Activated CD4-positive, alpha-beta memory T cell treated with anti-CD3 and anti-CD28 coated beads, Interleukin-2, amount 10 ng/mL, durations not matched to agents 7 days and 5 days (primary cell): ENCODE data around the gene TMED7. TPM values are rescaled to one million over a fixed set of nuclear protein-coding genes. Genes with fewer than 3 reads are reported as not detected.

Experiments used
- CTCF ChIA-PET: fragments of 350-600 bp; sonication (Branson Sonifier 250); formaldehyde crosslinking; loops from one replicate; lab custom pipeline; 2021; ENCODE audit warnings: antibody characterized with exemption, inconsistent platforms; lab: Charles Lee
- POLR2A ChIA-PET: fragments of 350-600 bp; sonication (Branson Sonifier 250); formaldehyde crosslinking; loops from one replicate; lab custom pipeline; 2021; ENCODE audit warnings: antibody characterized with exemption; lab: Charles Lee
- DNase-seq: peaks from one replicate; pipeline ENCODE4 v3.0.0-alpha.2; 2020
- H3K27ac Mint-ChIP-seq: one replicate; pipeline ENCODE4 v1.8.0; 2021; ENCODE audit warnings: mild to moderate bottlenecking, mixed read lengths
- H3K27me3 Mint-ChIP-seq: one replicate; pipeline ENCODE4 v1.8.0; 2021; ENCODE audit warnings: mixed read lengths
- H3K36me3 Mint-ChIP-seq: one replicate; pipeline ENCODE4 v1.8.0; 2021; ENCODE audit warnings: low read depth, mixed read lengths
- H3K4me1 Mint-ChIP-seq: one replicate; pipeline ENCODE4 v1.8.0; 2021; ENCODE audit warnings: mixed read lengths
- H3K4me3 Mint-ChIP-seq: one replicate; pipeline ENCODE4 v1.8.0; 2021; ENCODE audit warnings: mild to moderate bottlenecking, mixed read lengths
- H3K9me3 Mint-ChIP-seq: one replicate; pipeline ENCODE4 v1.8.0; 2021; ENCODE audit warnings: mixed read lengths
- total RNA-seq, 2 experiments: library from RNA; stranded (reverse); gene quantifications; one replicate each; pipeline ENCODE4 v1.2.3, GENCODE V29; 2021

The TMED7 gene
- total RNA-seq, 2 experiments from 2014 or later = 52.7 to 55.6 TPM

DNA sequence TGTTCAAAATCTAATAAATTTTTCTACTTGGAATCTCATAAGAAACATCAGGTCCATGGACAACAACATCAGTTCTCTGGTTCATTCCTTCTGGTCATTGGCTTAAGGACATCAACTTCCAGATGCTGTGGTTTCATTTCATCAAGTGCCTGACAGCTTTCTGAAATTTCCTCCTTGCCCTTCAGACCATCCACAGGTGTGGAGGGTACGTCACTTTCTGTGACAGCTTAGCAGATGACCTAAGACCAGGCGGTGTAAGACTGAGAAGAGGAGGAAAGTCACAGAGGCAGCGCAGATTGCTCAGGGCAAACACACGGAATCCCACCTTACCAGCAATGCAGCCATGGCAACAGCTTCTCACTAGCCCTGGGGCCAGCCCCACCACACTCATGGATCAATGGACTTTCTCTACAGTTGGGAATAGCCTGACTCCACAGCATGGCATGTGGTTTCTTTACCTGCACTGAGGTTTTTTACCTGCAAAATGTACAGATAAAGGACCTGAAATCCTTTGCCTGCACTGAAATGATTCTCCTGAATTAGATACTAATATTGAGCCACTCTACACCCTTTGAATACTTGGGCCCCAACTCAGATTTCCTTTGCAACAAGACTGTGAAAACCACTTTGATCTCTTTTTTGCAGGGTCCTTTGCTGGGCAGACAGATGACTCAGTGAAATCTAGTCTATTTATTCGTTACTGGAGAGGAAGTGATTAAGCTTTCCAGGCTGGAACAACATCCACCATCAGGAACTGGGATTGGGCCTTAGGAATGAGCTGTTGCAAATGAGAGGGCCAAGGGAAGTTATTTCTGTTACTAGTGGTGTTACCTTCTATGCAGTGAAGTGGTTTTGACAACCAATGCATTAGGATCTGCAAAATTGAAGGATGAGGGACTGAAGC, 50.4 kb downstream of the TMED7 start:
- Mint-ChIP-seq H3K36me3 (no peaks in the 10 kb centered on the region), H3K27me3 (peaks cover 11% of the 10 kb centered on the region), H3K4me1 (peaks cover 2% of the 10 kb centered on the region), H3K9me3 (no peaks in the 10 kb centered on the region), H3K27ac (no peak overlapping the region), H3K4me3 (no peak overlapping the region)
- ChIA-PET POLR2A (interaction anchor here (1.5 to 1.8 kb wide), 3 partner anchors 9 to 32 kb away, joined by 3 to 9 read pairs (median 4); no protein-coding TSS in a partner anchor), CTCF (interaction anchor here (0.7 to 6.2 kb wide), 24 partner anchors 14 to 902 kb away, joined by 3 to 149 read pairs (median 5); partner anchors contain the start of genes CCDC112 and FEM1C)
- DNase-seq = no peak

GRCh38 chr5:115573133-115573532, 52.7 kb downstream of the TMED7 start:
- Mint-ChIP-seq H3K27me3 (peaks cover 14% of the 10 kb centered on the region), H3K36me3 (no peaks in the 10 kb centered on the region), H3K27ac (no peak overlapping the region), H3K4me1 (peaks cover 2% of the 10 kb centered on the region), H3K9me3 (no peaks in the 10 kb centered on the region), H3K4me3 (no peak overlapping the region)
- ChIA-PET POLR2A (interaction anchor here (1.1 kb wide), 1 partner anchor 29 kb away, joined by 5 read pairs; the partner anchor contains the start of gene FEM1C), CTCF (interaction anchor here (6.2 kb wide), 1 partner anchor 264 kb away, joined by 149 read pairs; no protein-coding TSS in a partner anchor)
- DNase-seq = no peak

- POLR2A ChIA-PET = interaction anchor here (2.3 kb wide), 1 partner anchor 27 kb away, joined by 8 read pairs; the partner anchor contains the start of gene FEM1C
- CTCF ChIA-PET = interaction anchor here (0.8 to 1.2 kb wide), 5 partner anchors 7 to 265 kb away, joined by 3 to 4 read pairs (median 3); no protein-coding TSS in a partner anchor
- peaks cover 14% of the 10 kb centered on the region for H3K27me3 Mint-ChIP-seq
These were observed 54.4 kb downstream of the TMED7 start for GRCh38 chr5:115571441-115571878.

DNA sequence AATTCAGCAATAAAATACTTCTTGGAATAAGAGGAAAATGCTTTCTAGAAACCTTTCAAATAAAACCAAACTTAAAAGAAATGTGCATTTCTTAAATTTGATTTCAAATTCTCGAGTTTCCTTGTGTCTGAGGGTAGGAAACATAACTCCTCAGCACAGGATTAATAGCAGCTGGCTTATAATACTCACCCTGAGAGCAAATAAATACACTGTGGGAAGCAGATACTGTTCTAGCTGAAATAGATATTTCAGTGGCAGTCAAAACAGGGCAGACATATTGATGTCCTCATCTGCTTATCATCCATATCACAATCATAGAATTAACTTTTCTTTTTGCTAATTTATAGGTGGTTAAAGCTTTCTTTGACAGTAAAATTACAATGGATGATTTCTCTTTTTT, 57.2 kb downstream of the TMED7 start:
- H3K27me3 Mint-ChIP-seq = peaks cover 13% of the 10 kb centered on the region
- H3K4me3 Mint-ChIP-seq = no peak overlapping the region

More at GRCh38 chr5:115571441-115571878, 54.4 kb downstream of the TMED7 start:
- Mint-ChIP-seq H3K4me1 (peaks cover 2% of the 10 kb centered on the region), H3K4me3 (no peak overlapping the region), H3K36me3 (no peaks in the 10 kb centered on the region), H3K9me3 (no peaks in the 10 kb centered on the region), H3K27ac (no peak overlapping the region)
- no peak for DNase-seq

GRCh38 chr5:115565233-115565632, 60.6 kb downstream of the TMED7 start:
- no peaks in the 10 kb centered on the region for H3K36me3 Mint-ChIP-seq
- no peak overlapping the region for H3K4me3 Mint-ChIP-seq
- no peak for DNase-seq
- no peaks in the 10 kb centered on the region for H3K4me1 Mint-ChIP-seq
- no peak overlapping the region for H3K27ac Mint-ChIP-seq
- POLR2A ChIA-PET = no interaction called here
- H3K27me3 Mint-ChIP-seq = peaks cover 14% of the 10 kb centered on the region
- H3K9me3 Mint-ChIP-seq = no peaks in the 10 kb centered on the region
- CTCF ChIA-PET = no interaction called here

More for the DNA sequence above, 57.2 kb downstream of the TMED7 start:
- POLR2A ChIA-PET = no interaction called here
- no peaks in the 10 kb centered on the region for H3K36me3 Mint-ChIP-seq
- CTCF ChIA-PET = no interaction called here
- H3K4me1 Mint-ChIP-seq = no peaks in the 10 kb centered on the region
- H3K9me3 Mint-ChIP-seq = no peaks in the 10 kb centered on the region
- H3K27ac Mint-ChIP-seq = no peak overlapping the region
- no peak for DNase-seq

Other genes with a start within 250 kb of the TMED7 start
- 10 to 100 TPM; 16.8 to 17.0 TPM for gene FEM1C, start 81.3 kb downstream of the TMED7 start, total RNA-seq
- gene TICAM2, start 23.6 kb downstream of the TMED7 start, total RNA-seq = 1 to 10 TPM; 1.8 to 2.5 TPM
- gene CDO1, start 190.6 kb upstream of the TMED7 start, total RNA-seq = under 1 TPM; 0.28 to 0.50 TPM
- 10 to 100 TPM; 45.5 to 49.0 TPM for gene ATG12, start 215.5 kb upstream of the TMED7 start, total RNA-seq
- 10 to 100 TPM; 73.5 to 87.0 TPM for gene AP3S1, start 215.9 kb upstream of the TMED7 start, total RNA-seq